HG02759 (cell line): Measurements from ENCODE around the gene GBF1.

Experiments used
- ATAC-seq: cut with Tn5 transposase; IDR thresholded peaks from one replicate; pipeline ENCODE4 v1.9.1; 2021; ENCODE audit warnings: mild to moderate bottlenecking, moderate library complexity; ENCODE audit not compliant: unreplicated experiment

The GBF1 gene

DNA sequence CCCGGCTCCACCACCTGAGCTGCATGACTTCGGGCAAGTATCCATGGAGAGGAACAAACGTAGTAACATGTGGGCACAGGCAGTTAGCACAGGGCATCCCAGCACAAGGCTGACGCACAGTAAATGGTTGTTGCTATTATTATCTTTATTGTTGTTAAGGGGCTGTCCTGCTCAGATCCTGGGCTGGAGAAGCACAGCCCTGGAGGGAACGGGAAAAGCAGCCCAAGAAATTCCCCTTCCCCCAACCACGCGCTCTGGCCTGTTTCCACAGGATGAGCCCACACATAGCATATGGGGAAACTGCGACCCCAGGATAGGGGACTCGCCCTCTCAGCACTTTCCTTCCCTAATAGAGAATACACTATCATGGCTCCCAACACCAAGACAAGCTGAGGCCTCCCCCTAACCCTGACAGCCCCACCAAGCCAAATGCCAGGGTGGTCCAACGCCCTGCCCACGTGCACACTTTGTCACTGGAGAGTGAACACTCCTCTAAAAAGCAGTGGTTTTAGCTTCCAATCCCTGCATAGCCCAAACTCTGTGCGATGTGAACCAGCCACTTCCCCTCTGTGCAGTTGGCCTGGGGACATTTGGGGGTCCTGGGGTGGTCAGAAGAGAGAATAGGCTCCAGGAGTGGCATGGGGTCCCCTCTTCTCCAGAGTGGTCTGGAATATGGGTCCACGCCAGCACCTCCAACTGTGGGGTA lies 162.2 kb downstream of the GBF1 start:
- ATAC-seq, result no peak

DNA sequence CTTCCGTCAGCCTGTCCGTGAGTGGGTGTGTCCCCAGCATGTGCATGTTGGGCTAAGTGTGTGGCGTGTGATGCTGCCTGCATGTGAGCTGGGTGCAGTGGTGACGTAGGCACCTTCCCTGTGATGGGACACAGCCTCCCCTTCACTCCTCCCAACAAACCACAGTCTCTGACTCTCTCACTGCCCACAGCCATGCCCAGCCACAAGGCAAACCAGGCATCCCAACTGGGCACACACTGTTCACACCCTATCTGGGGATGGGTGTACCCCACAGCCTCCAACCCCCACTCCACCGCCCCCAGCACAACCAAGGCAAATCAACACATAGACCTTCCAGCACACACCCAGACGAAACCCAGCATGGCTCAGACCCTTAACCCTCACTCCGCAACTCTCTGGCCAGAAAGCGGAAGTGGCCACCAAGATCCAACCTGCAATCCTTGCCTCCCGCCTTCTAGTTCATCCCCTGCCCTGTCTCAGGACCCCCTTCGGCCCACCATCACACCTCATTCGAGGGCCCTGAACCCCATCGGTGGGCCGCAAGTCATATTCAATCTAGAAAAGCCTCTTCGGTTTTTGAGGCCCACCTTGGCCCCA lies 162.9 kb downstream of the GBF1 start:
- no peak for ATAC-seq

DNA sequence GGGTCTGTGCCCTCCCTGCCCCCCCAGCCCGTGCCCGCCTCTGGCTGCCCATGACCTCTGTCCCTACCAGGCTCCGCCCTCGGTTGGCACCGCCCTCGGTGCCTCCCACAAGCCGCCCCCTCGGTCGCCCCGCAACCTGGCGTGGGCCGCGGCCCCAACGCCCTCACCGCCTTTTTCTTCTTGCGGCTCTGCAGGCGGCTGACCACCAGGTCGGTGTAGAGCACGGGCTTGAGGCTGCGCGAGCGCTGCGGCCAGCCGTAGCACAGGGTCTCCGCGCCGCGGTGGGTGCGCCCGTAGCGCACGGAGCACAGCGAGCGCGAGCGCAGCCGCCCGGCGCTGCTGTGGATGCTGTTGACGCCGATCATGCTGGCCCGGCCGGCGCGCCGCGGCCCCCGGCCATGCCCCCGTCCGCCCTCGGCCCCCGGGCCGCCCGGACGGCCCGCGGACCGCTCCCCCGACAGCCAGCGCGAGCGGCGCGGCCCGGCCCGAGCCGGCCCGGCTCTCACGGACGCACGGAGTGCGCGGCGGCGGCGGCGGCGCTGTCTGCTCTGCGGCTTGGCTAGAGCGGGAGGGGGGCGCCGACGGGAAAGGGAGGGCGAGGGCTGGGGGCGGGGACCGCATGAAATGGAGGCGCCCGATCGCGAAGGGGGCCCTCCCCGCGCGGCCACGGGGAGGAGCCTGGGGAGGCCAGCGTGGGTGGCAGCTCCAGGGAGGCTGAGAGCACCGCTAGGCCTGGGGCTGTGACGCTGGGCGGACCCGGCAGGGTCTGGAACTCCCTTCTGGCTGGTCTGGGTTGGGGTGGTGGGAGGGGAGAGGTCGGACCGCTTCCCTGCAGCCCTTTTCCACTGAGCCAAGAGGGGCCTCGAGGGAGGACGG lies 163.6 kb downstream of the GBF1 start:
- no peak for ATAC-seq

DNA sequence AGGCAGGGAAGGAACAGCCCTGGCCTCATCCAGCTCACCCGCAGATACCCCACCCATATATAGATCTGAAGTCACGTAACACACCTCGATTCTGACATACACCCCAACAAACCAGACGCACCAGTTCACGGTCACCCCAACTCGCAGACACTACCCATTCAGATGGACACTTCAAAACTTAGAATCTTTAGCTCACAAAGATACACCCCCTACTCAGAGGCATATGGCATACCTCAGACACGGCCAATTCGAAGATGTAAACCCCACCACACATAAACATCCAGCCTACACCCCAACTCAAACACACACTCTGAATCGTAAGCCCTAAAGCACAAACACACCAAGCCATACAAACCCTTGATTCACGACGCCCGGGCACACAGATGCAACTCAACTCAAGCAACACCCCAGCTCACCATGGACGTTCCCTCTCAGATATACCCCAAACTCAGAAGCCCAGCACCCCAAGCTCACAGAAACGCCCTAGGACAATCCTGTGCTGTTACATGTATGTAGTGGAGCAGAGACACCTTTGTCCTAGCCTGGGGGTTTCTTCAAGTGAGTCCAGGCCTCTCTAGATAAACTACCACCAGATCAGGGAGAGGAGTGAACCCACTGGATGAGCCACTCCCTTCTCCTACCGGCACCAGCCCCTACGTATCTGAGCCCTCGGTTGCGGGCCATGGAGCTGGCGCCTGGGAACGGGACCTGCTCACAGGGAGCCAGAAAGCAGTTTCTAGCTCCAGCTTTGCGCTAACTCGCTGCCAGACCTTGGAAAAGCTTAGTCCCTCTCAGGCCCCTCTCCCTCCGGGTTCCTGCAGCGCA lies 164.5 kb downstream of the GBF1 start:
- ATAC-seq, result no peak

DNA sequence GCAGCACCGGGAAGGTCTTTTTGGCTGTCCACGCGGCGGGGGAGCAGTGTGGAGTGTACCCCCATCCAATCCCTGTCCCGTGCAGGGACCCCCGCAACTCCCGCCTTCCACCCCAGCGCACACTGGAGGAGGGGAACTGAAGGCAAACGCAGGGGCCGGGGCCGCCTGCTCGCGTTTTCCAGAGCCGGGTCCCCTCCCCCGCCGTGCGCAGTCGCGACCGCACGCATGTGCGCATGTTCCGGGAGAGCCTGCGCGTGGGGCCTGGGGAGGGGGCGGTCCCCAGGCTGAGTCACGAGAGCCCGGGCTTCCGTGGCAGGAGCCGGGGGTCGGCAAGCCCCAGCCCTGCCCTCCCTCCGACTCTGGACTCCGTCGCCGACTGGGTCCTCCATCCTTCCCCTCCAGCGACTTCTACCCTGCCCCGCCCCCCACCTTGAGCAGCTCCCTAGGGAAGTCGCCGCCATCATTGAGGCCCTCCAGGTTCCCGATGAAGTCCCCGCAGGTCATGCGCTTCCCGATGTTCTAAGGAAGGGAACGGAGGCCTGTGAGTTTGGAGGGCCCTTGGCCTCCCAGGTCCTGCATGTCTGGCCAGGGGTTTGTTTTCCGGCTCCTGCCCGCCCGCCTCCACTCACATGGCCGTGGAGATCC lies 165.2 kb downstream of the GBF1 start:
- no peak for ATAC-seq

DNA sequence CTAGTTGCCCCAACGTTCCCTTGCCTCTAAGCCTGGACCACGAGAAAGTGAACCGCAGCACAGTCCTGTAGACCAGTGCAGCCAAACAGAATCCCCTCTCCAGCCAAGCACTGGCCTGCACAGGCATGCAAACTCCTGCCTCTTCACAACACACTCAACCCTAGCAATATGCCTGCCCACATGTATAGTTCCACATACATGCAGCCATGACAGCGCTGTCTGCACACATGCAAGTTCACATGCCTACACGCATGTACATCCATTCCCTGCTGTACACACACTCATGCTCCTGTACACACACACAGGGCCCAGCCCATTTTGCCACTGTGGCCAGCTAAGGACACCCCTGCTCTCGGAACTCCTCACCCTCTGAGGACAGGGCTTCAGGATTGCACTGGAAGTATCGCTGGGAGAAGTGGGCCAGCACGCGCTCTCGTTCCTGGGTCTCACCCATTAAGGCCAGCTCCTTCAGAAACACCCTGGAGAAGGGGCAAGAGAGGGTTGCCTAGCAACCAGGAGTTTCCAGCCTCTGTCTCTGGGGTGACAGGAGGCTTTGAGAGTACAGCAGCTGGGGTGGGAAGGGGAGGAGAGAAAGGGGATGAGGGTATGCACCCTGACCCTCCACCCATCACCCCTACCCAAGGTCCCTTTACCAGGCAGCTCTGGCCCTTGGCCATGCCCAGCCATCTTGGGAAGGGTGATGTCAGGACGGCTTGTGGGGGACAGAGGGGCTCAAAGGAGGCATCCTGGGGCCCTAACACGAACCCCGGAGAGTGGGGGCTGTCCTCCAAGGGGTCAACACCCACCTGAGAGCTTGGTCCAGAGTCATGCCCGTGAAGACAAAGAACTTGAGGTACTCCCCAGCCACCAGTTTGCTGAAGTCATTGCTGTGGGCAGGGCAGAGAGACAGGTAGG lies 166.3 kb downstream of the GBF1 start:
- ATAC-seq, result no peak

DNA sequence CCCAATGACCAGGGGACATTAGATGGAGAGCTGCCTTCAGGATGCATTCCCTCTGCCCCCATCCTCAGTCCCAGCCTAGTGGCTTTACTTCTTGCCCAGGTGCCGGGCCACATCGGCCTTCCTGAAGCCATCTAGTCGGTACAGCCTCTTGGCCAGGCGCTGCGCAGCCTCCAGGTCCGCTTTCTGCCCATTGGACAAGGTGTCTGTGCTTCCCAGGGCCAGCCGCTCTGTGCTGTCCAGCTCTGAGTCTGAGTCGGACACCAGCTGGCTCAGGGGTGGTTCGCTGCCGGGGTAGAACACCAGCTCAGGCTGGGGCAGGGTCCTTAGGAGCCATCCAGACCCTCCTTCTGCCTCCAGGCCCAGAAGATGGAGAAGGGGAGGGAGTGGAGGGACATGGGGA lies 167.0 kb downstream of the GBF1 start:
- no peak for ATAC-seq

DNA sequence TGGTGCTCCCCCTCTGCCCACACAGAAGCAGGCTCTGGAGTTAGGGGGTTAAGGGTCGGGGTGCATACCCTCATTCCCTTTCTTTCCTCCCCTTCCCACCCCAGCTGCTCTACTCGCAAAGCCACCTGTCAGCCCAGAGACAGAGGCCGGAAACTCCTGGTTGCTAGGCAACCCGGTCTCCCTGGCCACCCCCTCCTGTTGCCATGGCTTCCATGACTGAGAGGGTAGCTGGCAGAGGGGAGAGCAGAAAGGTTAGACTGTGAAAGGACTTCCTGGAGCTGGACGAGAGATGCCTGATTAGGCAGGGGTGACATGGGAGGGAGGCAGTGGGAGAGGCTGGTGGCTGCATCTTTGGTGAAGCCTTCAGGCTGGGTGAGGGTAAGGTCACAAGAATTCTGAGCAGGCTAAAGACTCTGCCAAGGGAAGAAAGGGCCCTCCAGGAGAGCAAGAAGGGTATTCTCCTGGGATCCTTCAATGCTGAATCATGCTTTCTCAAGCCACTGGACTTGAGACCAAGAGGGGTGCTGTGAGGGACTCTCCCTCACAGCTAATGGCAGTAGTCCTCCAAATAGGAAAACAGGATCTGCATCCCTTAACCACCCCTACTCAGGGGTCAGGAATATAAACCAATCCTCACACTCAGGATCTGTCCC lies 167.8 kb downstream of the GBF1 start:
- ATAC-seq, result no peak

DNA sequence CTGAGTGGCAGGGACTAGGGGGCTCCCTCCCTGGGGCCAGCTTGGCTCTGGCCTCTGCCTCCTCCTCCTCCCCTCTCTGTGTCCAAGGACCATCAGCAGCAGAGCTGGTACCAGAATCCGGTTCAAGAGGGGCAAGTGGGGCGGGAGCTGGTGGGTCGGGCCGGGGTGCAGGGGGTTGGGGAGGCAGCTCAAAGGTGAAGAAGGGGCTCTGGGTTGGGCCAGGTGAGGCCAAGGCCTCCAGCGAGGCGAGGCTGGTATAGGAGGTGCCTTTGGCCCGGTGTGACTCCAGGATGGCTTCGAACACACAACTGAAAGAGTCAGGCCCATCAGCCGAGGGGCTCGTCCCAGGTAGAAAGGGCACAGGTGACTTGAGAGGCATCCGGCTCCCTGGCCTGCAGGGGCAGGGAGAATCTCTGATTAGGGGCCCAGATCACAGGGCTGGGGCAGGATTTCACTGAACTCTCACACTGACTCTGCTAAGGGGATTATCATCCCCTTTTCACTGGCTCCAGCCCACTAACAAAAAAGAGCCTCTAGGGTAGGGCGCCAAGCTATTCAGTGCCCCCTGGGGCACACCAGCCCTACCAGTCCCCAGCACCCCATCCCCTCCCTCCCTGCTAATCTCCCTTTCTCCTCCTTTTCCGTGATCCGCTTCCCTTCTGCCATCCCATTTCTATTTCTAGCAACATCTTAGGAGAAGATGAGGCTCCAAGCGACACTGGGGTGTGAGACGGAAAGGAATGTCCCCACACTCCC lies 168.7 kb downstream of the GBF1 start:
- no peak for ATAC-seq

DNA sequence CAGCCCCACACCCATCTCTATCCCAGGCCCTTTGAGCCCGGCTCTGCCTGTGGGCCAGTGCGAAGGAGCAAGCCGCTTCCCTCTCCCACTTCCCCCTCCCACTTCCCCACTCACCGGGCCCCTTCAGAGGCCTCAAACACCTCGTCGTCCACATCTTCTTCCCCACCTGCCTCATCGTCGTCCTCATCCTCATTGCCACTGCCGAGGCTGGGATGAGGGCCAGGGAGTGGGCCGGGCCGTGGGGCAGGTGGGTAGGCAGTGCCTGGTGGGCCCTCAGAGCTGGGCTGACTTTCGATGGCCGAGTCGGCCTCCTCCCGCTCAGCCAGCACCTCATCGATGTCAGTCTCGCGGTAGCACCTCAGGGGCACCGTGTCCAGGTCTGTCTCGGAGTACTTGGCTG lies 169.4 kb downstream of the GBF1 start:
- ATAC-seq, result no peak

DNA sequence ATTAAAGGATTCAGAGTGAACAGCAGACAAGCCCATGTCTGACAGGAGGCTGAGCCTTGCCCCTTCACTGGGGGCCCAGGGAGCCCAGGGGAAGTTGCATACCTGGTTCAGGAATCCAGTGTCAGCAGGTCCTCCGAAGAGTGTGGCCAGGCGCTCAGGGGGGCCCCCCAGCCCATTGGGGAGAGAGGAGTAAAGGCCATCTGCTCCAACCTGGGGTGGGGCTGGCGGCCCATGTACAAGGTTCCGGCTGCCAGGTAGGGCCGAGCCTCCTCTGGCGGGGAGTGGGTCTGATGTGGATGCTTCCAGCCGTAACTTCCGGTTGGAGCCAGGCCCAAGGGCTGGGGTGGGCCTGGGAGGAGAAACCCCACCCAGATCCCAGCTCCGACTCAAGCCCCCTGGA lies 171.0 kb downstream of the GBF1 start:
- ATAC-seq, result no peak

DNA sequence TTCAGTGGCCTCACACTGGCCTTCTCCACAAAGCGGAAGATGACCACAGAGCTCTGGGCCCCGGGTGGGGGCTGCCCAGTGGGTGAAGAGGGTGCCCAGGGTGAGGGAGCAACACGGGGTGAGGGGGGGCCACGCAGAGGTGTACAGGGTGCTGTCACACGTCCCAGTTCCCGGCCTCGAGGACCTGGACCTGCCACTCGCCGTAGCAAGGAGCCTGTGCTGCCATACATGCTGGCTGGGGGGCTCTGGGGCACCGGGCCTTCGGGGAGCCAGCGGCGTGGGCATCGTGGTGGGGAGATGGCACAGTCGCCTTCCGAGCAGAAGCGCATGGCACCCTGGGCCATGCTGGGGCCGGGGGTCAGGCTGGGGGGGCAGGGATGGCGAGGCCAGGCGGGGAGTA lies 171.4 kb downstream of the GBF1 start:
- no peak for ATAC-seq

DNA sequence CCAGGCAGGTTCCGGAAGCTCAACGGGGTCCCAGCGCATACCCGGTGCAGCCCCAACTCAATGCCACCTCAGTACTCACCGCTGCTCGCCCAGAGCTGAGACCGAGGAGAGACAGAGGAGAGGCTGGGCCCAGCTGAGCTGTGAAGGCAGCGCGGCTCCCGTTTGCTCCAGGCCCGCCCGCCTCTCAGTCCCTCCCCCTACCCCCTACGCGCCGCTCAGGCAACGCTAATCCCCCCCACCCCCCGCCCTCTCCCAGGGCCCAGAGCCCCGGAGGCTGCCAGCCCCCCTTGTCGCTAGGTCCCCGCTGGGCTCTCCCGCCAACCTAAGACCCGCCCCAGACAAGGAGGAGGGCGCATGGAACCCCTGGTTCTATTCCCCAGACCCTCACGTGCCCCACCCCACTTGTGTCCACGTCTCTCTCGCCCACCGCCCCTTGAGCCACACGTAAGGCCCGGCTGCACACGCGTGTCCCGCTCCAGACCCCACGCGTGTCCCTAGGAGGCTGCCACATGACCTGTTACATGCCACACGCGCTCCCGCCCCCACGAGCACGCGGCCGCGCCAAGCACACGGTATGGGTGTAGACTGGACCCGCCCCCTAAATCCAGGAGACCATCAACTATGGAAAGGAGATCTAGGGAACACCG lies 173.4 kb downstream of the GBF1 start, which contains the start of gene PSD:
Gene PSD (minus strand): TSS at position 164 of the 647 bp plus-strand sequence. CDS start 1,747 bp downstream, outside the sequence.
- ATAC-seq, result no peak

DNA sequence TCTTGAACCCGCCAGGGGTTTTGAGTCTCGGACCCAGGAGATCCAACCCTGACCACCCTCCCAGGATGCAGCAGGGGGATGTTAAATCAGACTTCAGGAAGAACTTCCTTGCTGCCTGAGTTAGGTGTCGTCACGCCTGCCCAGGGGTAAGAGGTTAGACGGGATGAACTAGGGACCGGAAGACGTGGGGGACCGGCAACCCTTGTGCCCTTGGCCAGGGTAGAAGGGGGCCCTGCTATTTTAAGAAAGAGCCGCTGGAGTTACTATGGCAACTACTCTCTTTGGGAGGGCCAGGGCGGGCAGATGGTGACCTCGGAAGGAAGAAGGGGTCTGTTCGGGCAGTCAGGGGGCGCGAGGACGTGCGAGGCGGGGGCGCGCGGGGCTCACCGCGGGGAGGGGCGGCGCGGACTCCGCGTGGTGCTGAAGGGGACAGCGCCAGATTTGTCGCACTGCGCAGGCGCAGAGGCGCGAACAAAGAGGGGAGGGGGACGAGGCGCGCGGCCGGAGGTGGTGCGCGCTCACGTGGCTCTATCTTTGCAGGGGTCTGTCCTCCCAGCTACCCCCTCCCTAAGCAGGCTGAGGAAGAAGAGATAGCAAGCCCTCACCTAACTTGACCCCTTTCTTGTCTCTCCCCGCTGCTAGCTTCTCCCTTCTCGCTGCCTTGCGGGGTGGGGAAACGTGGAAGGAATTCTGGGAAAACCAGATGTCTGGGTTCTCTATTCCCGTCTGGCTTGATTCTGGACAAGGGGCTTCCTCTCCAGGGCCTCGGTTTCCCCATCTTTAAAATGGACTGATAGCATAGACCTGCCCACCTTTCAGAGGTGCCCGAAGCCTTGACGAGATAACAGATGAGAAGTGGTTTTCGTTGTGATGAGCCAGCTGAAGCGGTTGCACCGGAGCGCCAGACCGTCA lies 174.2 kb downstream of the GBF1 start:
- no peak for ATAC-seq

DNA sequence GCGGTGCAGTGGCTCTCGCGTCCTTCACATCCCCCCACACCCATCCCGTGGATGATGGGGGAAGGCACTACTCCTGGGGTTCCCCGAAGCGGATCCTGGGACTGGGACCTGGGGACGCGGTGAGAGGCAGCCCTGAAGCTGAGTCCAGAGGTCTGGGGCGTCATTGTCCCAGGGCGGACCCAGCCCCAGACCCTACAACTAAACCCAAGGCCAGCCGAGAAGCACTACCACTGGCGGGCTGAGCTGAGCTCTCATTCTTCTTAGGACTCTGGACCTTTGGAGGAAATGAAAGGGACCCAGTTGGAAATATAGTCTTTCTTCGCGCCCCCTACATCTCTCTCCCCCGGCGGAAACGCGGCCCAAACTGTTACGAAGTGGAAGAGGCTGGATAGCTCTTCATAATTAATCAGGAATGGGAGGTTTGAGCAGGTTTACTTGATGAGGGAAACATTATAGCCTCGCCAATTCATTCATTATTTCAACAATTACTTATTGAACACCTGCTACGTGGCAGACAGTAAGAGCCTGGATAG lies 174.9 kb downstream of the GBF1 start:
- ATAC-seq, result no peak

DNA sequence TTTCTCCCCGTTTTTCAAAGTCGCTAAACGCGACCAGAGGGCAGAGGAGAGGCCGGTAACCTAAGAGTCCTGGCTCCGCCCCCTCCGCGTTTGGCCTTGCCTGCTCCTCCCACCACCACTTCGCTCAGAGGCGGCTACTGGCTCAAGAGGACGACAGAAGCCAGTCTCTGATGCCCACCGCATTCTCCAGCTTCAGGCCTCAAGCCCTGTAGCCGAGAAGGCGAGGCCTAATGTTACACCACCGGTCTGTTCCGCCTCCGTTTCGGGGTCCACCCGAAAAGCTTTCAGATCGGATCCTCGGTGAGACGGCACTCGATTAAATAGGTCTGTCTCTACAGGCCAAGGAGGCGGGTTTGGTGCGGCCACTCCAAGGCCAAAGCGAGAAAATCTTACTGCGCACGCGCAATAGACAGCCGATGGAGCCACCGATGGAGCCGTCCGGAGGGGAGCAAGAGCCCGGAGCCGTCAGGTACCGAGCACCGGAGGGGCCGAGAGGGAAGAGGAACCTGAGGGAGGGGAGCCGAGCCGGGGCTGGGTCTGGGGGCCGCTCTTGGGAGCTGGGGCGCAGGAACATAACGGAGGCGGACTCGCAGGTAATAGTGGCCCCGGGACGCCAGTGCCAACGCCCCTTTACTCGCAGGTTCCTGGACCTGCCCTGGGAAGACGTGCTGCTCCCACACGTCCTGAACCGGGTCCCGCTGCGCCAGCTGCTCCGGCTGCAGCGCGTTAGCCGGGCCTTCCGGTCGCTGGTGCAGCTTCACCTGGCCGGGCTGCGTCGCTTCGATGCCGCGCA lies 175.6 kb downstream of the GBF1 start, which contains the start of gene FBXL15:
Gene FBXL15 (plus strand): TSS at position 123 of the 793 bp plus-strand sequence. CDS start 294 bp downstream, at position 417.
- ATAC-seq, result peak; percentile 86
